Progenitor cell of endocrine pancreas (in vitro differentiated cells): Measurements from ENCODE around the gene CA10. TPM values are rescaled to one million over a fixed set of nuclear protein-coding genes. Genes with fewer than 3 reads are reported as not detected.

Experiments
- DNase-seq: peaks from one replicate; pipeline ENCODE4 v3.0.0; 2021; ENCODE audit warnings: low spot score; ENCODE audit not compliant: unreplicated experiment
- H3K27ac Mint-ChIP-seq: 2 replicates; pipeline ENCODE4 v1.8.0; 2021; ENCODE audit warnings: mild to moderate bottlenecking, moderate library complexity, mixed read lengths
- H3K27me3 Mint-ChIP-seq: 2 replicates; pipeline ENCODE4 v1.8.0; 2021; ENCODE audit warnings: mixed read lengths
- H3K36me3 Mint-ChIP-seq: 2 replicates; pipeline ENCODE4 v1.8.0; 2022; ENCODE audit warnings: mixed read lengths; ENCODE audit not compliant: insufficient read depth
- H3K4me1 Mint-ChIP-seq: 2 replicates; pipeline ENCODE4 v1.8.0; 2021; ENCODE audit warnings: low read depth, mixed read lengths
- H3K4me3 Mint-ChIP-seq: 2 replicates; pipeline ENCODE4 v1.8.0; 2021; ENCODE audit warnings: low read depth, mild to moderate bottlenecking, moderate library complexity, mixed read lengths
- H3K9me3 Mint-ChIP-seq: 2 replicates; pipeline ENCODE4 v1.8.0; 2021; ENCODE audit warnings: low read depth, mixed read lengths
- total RNA-seq: library from RNA; stranded (reverse); gene quantifications from 2 replicates; pipeline ENCODE4 v1.2.1, GENCODE V29; 2021
- TF ChIP-seq, protein P1 (sequence below): fragments of 200-600 bp; sonication (generic); IDR thresholded peaks from one replicate; pipeline ENCODE4 v1.5.0; 2021; ENCODE audit warnings: antibody characterized with exemption, mild to moderate bottlenecking; ENCODE audit not compliant: unreplicated experiment

The CA10 gene
- total RNA-seq, 1 donor from 2014 or later, result 0.53 TPM

DNA sequence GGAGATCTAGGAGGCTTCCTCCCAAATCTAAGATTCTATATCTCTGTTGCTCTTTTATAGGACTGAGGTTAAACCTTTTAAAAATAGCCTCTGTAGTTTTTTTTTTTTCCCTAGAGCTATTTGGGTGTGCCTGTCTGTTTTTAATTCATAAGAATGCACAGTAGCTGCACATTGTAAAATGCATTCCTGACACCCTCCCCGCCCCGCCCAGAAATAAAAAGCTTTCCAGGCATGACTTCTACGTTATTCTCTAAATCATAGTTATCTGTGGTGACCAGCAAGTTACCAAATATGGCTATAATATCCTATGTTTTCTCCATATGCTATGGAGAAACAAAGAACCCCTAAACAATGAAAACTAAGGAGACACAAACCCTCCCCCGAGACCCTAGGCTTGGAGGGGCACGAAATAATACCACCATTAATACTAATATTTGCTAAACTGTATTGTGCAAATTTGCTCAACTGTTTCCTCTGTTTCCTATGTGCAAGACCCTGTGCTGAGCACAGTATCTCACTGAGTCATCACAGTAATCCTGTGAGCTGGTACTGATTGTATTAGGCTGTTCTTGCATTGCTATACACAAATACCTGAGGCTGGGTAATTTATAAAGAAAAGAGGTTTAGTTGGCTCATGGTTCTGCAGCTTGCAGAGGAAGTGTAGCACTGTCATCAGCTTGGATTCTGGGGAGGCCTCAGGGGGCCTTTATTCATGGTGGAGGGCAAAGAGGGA lies 388.3 kb downstream of the CA10 start:
- Mint-ChIP-seq H3K9me3 (no peaks in the 10 kb centered on the region), H3K4me1 (no peaks in the 10 kb centered on the region), H3K27ac (no peak overlapping the region), H3K36me3 (no peaks in the 10 kb centered on the region), H3K27me3 (no peaks in the 10 kb centered on the region), H3K4me3 (no peak overlapping the region)
- TF ChIP-seq, protein P1, sequence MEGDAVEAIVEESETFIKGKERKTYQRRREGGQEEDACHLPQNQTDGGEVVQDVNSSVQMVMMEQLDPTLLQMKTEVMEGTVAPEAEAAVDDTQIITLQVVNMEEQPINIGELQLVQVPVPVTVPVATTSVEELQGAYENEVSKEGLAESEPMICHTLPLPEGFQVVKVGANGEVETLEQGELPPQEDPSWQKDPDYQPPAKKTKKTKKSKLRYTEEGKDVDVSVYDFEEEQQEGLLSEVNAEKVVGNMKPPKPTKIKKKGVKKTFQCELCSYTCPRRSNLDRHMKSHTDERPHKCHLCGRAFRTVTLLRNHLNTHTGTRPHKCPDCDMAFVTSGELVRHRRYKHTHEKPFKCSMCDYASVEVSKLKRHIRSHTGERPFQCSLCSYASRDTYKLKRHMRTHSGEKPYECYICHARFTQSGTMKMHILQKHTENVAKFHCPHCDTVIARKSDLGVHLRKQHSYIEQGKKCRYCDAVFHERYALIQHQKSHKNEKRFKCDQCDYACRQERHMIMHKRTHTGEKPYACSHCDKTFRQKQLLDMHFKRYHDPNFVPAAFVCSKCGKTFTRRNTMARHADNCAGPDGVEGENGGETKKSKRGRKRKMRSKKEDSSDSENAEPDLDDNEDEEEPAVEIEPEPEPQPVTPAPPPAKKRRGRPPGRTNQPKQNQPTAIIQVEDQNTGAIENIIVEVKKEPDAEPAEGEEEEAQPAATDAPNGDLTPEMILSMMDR, result no peak
- DNase-seq, result no peak

DNA sequence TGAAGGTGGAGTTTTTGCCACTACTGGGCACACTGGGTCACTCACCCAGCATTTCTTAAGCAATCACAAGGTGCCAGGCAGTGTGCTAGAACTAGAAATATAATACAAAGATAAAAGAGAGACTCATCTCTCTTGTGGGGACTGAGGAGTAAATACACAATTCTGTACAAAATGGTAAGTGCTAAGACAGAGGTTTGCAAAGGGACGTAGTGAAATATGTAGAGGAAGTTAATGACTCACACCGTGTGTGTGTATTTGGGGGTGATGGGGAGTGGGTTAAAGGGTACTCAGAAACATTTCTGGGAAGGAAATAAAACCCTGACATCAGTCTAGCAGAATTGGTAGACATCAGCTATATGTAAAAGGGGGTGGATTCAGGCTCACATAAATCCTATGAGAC lies 389.3 kb downstream of the CA10 start:
- TF ChIP-seq, protein P1, result no peak
- H3K36me3 Mint-ChIP-seq, result no peaks in the 10 kb centered on the region
- DNase-seq, result no peak
- no peaks in the 10 kb centered on the region for H3K9me3 Mint-ChIP-seq
- no peak overlapping the region for H3K4me3 Mint-ChIP-seq
- no peak overlapping the region for H3K27ac Mint-ChIP-seq
- no peaks in the 10 kb centered on the region for H3K4me1 Mint-ChIP-seq
- H3K27me3 Mint-ChIP-seq, result peaks cover 1% of the 10 kb centered on the region

DNA sequence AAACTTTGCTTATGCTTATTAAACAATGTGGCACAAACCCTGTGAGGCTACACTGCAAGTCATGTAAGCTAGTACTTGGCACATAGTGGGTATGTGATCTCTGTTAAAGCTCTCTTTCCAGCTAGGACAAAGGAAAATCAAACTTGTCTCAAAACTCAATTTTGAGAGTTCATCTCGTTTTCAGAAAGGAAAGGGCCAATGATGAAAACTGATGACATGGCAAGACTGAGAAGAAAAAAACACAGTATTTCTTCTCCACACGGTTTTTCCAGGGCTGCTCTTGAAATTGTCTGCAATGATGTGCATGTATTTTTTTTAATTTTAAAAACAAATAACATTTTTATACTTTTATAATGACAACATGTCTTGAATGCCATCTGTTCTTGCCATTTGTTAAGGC lies 389.8 kb downstream of the CA10 start:
- peaks cover 4% of the 10 kb centered on the region for H3K27me3 Mint-ChIP-seq
- TF ChIP-seq, protein P1, result no peak
- no peak for DNase-seq
- no peaks in the 10 kb centered on the region for H3K36me3 Mint-ChIP-seq
- H3K4me1 Mint-ChIP-seq, result peaks cover under 1% of the 10 kb centered on the region
- H3K9me3 Mint-ChIP-seq, result no peaks in the 10 kb centered on the region
- no peak overlapping the region for H3K4me3 Mint-ChIP-seq
- no peak overlapping the region for H3K27ac Mint-ChIP-seq

DNA sequence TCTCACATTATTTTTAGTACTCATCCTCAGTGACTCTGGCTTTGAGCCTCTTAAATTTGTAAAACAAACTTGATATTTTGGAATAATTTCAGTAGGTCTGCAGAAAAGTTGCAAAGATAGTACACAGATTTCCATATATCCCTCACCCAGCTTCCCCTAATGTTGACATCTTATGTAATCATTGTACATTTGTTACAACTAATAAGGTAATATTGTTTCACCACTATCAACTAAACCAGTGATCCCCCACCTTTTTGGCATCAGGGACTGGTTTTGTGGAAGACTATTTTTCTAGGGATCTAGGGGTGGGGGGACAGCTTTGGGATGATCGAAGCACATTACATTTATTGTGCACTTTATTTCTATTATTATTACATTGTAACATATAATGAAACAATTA lies 391.2 kb downstream of the CA10 start:
- peaks cover 15% of the 10 kb centered on the region for H3K27me3 Mint-ChIP-seq
- no peak overlapping the region for H3K27ac Mint-ChIP-seq

DNA sequence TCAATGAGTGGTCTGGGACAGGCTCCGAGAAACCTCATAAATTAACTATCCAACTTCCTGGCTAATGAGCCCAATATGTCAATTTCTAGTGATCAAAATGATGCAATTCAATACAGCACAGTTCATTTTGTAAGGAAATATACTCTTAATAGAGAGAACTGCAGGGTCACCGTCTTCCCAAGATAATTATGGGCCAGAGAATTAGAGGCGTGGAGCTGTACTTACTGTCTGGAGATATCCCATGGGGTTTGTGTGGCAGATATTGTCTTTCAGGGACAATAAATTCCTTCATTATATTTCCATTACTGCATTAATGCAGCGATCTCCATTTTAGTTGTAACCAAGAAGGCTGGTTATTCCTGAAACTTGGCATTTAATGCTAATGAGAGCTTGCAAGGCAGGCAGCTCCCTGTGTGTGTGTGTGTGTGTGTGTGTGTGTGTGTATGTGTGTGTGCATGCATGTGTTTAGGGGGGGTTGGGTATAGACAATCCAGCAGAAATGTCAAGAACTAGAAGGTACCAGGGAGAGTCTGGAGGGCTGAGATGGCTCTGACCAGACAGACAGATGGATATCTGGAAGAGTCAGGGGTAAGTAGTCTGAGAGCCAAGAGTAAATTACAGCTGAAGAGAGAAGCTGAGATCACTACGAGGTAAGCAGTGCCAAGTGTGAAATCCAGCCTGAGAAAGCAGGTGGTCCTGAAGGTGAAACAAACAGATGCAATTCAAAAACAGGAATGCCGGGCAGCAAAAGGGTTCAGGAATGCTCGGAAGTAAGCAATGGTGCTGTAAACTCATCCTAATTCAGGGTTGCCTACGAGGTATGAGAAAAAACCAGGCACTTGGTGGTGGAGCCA lies 393.0 kb downstream of the CA10 start:
- DNase-seq, result no peak
- no peaks in the 10 kb centered on the region for H3K36me3 Mint-ChIP-seq
- peaks cover 19% of the 10 kb centered on the region for H3K27me3 Mint-ChIP-seq
- no peaks in the 10 kb centered on the region for H3K9me3 Mint-ChIP-seq
- H3K4me3 Mint-ChIP-seq, result no peak overlapping the region
- H3K4me1 Mint-ChIP-seq, result peaks cover 3% of the 10 kb centered on the region
- TF ChIP-seq, protein P1, result no peak
- no peak overlapping the region for H3K27ac Mint-ChIP-seq

More for the DNA sequence above, 391.2 kb downstream of the CA10 start:
- Mint-ChIP-seq H3K4me3 (no peak overlapping the region), H3K4me1 (peaks cover 3% of the 10 kb centered on the region), H3K9me3 (no peaks in the 10 kb centered on the region), H3K36me3 (no peaks in the 10 kb centered on the region)
- TF ChIP-seq, protein P1, result no peak
- DNase-seq, result no peak
